ENCODE data around the gene TASOR2. TPM values are rescaled to one million over a fixed set of nuclear protein-coding genes. Genes with fewer than 3 reads are reported as not detected.

The TASOR2 gene
- total RNA-seq, 1 experiment from 2014 or later: 49.3 TPM

DNA sequence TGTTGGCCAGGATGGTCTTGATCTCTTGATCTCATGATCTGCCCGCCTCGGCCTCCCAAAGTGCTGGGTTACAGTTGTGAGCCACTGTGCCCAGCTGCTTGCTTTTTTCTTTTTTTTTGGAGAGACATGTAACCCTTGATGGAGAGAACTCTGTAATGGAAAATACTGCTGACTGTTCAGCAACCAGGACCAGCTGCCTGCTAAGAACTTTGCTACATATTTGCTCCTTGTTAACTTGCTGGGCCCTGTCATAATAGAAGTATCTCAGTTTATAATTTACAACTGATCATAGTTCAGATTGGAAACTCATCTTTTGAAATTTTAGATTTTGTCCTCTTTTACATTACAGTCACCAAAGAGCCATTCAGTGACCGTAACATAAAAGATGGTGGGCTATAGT, 34.9 kb downstream of the TASOR2 start:
- no peak for DNase-seq (ENCODE audit: low read depth, low spot score)
- in situ Hi-C loops (cut with HindIII; ENCODE audit: low pct_unique_long_range_greater_than_20kb, low sequenced_read_pairs): no loop called here

GRCh38 chr10:5720182-5720581, 35.5 kb downstream of the TASOR2 start:
- DNase-seq (ENCODE audit: low read depth, low spot score): no peak
- in situ Hi-C loops (cut with HindIII; ENCODE audit: low pct_unique_long_range_greater_than_20kb, low sequenced_read_pairs): no loop called here

- peak; percentile 78 for DNase-seq (ENCODE audit: low read depth, low spot score)
- in situ Hi-C loops (cut with HindIII; ENCODE audit: low pct_unique_long_range_greater_than_20kb, low sequenced_read_pairs): no loop called here
These were observed 39.1 kb downstream of the TASOR2 start for GRCh38 chr10:5723692-5724091.

DNA sequence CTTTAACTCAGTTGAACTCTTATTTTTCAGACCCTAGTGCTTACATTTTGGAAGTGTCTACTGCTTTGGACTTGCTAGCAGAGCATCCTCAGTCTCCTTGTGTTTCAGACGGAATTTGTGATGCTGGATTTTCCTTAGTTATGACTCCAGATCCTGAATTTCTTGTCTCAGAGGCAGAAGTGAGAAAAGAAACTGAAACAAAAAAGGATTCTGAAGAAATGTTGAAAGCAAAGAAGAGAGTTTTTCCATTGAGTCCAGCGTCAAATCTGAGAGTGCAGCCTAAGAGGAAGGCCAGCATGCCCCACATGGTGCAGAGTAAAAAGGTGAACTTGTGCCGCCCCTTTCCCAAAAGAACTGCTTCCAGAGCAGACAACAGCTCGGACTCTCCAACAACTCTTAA, 46.1 kb downstream of the TASOR2 start:
- in situ Hi-C loops (cut with HindIII; ENCODE audit: low pct_unique_long_range_greater_than_20kb, low sequenced_read_pairs): no loop called here
- no peak for DNase-seq (ENCODE audit: low read depth, low spot score)

DNA sequence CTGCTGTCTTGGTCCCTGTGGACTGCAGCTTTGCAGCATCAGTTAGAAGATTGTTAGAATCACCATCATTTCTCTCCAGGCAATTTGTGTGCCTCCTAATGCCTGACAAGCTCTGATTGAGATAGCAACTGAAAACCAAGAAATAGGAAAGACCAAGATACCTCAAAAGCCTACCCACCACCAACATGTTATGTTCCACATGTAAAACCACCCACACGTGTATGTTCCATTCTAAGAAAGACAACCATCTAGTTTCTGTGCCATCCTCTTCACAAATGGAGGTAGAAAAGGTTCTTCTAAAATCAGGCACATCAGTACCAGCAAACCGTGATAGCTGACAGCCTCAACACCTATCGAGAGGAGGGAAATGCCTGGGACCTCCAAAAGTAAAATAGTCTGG, 46.9 kb downstream of the TASOR2 start:
- in situ Hi-C loops (cut with HindIII; ENCODE audit: low pct_unique_long_range_greater_than_20kb, low sequenced_read_pairs): no loop called here
- DNase-seq (ENCODE audit: low read depth, low spot score): no peak

GRCh38 chr10:5732141-5732540, 47.5 kb downstream of the TASOR2 start:
- DNase-seq (ENCODE audit: low read depth, low spot score): no peak
- in situ Hi-C loops (cut with HindIII; ENCODE audit: low pct_unique_long_range_greater_than_20kb, low sequenced_read_pairs): no loop called here

Other genes starting within 250 kb of the TASOR2 start
- not detected in 2 replicates for gene CALML5, start 185.3 kb upstream of the TASOR2 start, total RNA-seq (2014; rRNA removed; shearing (Covaris generic))
- not detected in 2 replicates for gene CALML3, start 159.9 kb upstream of the TASOR2 start, total RNA-seq (2014; rRNA removed; shearing (Covaris generic))
- gene ASB13, start 18.2 kb upstream of the TASOR2 start, total RNA-seq (2014; rRNA removed; shearing (Covaris generic)): 12.7 and 14.6 TPM in 2 replicates
- gene GDI2, start 128.6 kb downstream of the TASOR2 start, total RNA-seq (2014; rRNA removed; shearing (Covaris generic)): 281 and 287 TPM in 2 replicates
- 8.9 and 9.2 TPM in 2 replicates for gene ANKRD16, start 205.1 kb downstream of the TASOR2 start, total RNA-seq (2014; rRNA removed; shearing (Covaris generic))
- 70.9 and 75.8 TPM in 2 replicates for gene FBH1, start 205.4 kb downstream of the TASOR2 start, total RNA-seq (2014; rRNA removed; shearing (Covaris generic))

All from SK-MEL-5 (cell line).